ENCODE results near the gene KAZN. TPM values are rescaled to one million over a fixed set of nuclear protein-coding genes. Genes with fewer than 3 reads are reported as not detected.

The KAZN gene
- total and polyA plus RNA-seq, 12 donors = 1.1 to 6.5 (median 1.9) TPM

GRCh38 chr1:14787604-14788003 is 189.1 kb downstream of the KAZN start:
- intact Hi-C loops (cut with DNase I) = loop anchor here in 1 of 10 donors (10.0 kb wide), 1 partner anchor 127 kb away; no protein-coding TSS in a partner anchor
- WGBS, 2 donors = 78 to 79% methylated on average over 10 of the region's 10 CpGs

GRCh38 chr1:14788080-14788479 is 189.6 kb downstream of the KAZN start:
- no peak for TF ChIP-seq CTCF (IDR thresholded peaks at IDR 0.05)
- ATAC-seq = no peak
- Histone ChIP-seq H3K27me3 (peaks cover 0 to 19% (median 5%) of the 10 kb centered on the region in 7 donors), H3K36me3 (no peaks in the 10 kb centered on the region), H3K4me3 (no peak overlapping the region), H3K4me1 (no peaks in the 10 kb centered on the region), H3K27ac (no peak overlapping the region), H3K9me3 (no peaks in the 10 kb centered on the region)
- intact Hi-C loops (cut with DNase I) = loop anchor here in 1 of 10 donors (10.0 kb wide), 1 partner anchor 127 kb away; no protein-coding TSS in a partner anchor
- WGBS, 2 donors = 79 to 80% methylated on average over 7 of the region's 7 CpGs
- DNase-seq = no peak

More at GRCh38 chr1:14787604-14788003, 189.1 kb downstream of the KAZN start:
- no peak overlapping the region for H3K27ac ChIP-seq
- H3K36me3 ChIP-seq = no peaks in the 10 kb centered on the region
- no peak for TF ChIP-seq CTCF (IDR thresholded peaks at IDR 0.05)
- no peak overlapping the region for H3K4me3 ChIP-seq
- no peaks in the 10 kb centered on the region for H3K4me1 ChIP-seq
- DNase-seq (no peak), ATAC-seq (no peak)
- peaks cover 0 to 19% (median 5%) of the 10 kb centered on the region in 7 donors for H3K27me3 ChIP-seq
- no peaks in the 10 kb centered on the region for H3K9me3 ChIP-seq

- 67 to 74% methylated on average over 7 of the region's 7 CpGs for WGBS, 2 donors
- ATAC-seq (no peak), DNase-seq (no peak)
- no peak for TF ChIP-seq CTCF (IDR thresholded peaks at IDR 0.05)
- Histone ChIP-seq H3K36me3 (no peaks in the 10 kb centered on the region), H3K27me3 (peaks cover 0 to 19% (median 5%) of the 10 kb centered on the region in 7 donors), H3K27ac (no peak overlapping the region), H3K9me3 (no peaks in the 10 kb centered on the region), H3K4me1 (no peaks in the 10 kb centered on the region), H3K4me3 (no peak overlapping the region)
- intact Hi-C loops (cut with DNase I) = no loop called here
These were observed 192.5 kb downstream of the KAZN start for GRCh38 chr1:14790982-14791381.

GRCh38 chr1:14791654-14792053 is 193.2 kb downstream of the KAZN start:
- ATAC-seq (no peak), DNase-seq (no peak)
- TF ChIP-seq CTCF (IDR thresholded peaks at IDR 0.05) = no peak
- Histone ChIP-seq H3K36me3 (no peaks in the 10 kb centered on the region), H3K4me3 (no peak overlapping the region), H3K9me3 (no peaks in the 10 kb centered on the region), H3K27ac (no peak overlapping the region), H3K4me1 (no peaks in the 10 kb centered on the region), H3K27me3 (peaks cover 0 to 19% (median 5%) of the 10 kb centered on the region in 7 donors)
- WGBS, 2 donors = 83 to 88% methylated on average over 14 of the region's 14 CpGs
- intact Hi-C loops (cut with DNase I) = no loop called here
